ENCODE data around the gene ZNF263. TPM values are rescaled to one million over a fixed set of nuclear protein-coding genes. Genes with fewer than 3 reads are reported as not detected.
A peak's percentile ranks its signal among the peaks of the same experiment; 100 is the strongest.

ZNF263 gene
- total RNA-seq, 1 experiment from 2014 or later: 29.5 TPM

GRCh38 chr16:3234857-3235561 lies 48.3 kb upstream of the ZNF263 start, which contains the start of gene ZNF200 (continued):
- TF ChIP-seq RORB (CRISPR knock-in tag; IDR thresholded peaks at IDR 0.05) (no peak), IRF1 (CRISPR knock-in tag; IDR thresholded peaks at IDR 0.05) (no peak), ZBTB21 (CRISPR knock-in tag; IDR thresholded peaks at IDR 0.05; ENCODE audit: borderline replicate concordance) (no peak), CDX4 (CRISPR knock-in tag; IDR thresholded peaks at IDR 0.05; ENCODE audit: borderline replicate concordance) (no peak), OVOL2 (CRISPR knock-in tag; IDR thresholded peaks at IDR 0.05; ENCODE audit: borderline replicate concordance) (no peak), FOXJ3 (CRISPR knock-in tag; IDR thresholded peaks at IDR 0.05; ENCODE audit: borderline replicate concordance) (no peak), SOX15 (CRISPR knock-in tag; IDR thresholded peaks at IDR 0.05) (no peak), ZNF532 (CRISPR knock-in tag; IDR thresholded peaks at IDR 0.05; ENCODE audit: borderline replicate concordance) (no peak), ELF4 (CRISPR knock-in tag; IDR thresholded peaks at IDR 0.05; ENCODE audit: low read depth) (no peak), TCF7 (CRISPR knock-in tag; IDR thresholded peaks at IDR 0.05; ENCODE audit: low read depth) (no peak), KAT7 (CRISPR knock-in tag; IDR thresholded peaks at IDR 0.05; ENCODE audit: borderline replicate concordance) (no peak), AR (CRISPR knock-in tag; IDR thresholded peaks at IDR 0.05) (no peak), ZNF396 (CRISPR knock-in tag; IDR thresholded peaks at IDR 0.05; ENCODE audit: borderline replicate concordance) (no peak), ZBTB43 (CRISPR knock-in tag; IDR thresholded peaks at IDR 0.05) (no peak), CREB1 (CRISPR knock-in tag; IDR thresholded peaks at IDR 0.05) (no peak), JAZF1 (CRISPR knock-in tag; IDR thresholded peaks at IDR 0.05) (no peak), ETV6 (CRISPR knock-in tag; IDR thresholded peaks at IDR 0.05) (peak; percentile 55; the same call in 1 of the 2 replicates), RELA (CRISPR knock-in tag; IDR thresholded peaks at IDR 0.05; ENCODE audit: borderline replicate concordance) (no peak)
- TF ChIP-seq, protein P1, sequence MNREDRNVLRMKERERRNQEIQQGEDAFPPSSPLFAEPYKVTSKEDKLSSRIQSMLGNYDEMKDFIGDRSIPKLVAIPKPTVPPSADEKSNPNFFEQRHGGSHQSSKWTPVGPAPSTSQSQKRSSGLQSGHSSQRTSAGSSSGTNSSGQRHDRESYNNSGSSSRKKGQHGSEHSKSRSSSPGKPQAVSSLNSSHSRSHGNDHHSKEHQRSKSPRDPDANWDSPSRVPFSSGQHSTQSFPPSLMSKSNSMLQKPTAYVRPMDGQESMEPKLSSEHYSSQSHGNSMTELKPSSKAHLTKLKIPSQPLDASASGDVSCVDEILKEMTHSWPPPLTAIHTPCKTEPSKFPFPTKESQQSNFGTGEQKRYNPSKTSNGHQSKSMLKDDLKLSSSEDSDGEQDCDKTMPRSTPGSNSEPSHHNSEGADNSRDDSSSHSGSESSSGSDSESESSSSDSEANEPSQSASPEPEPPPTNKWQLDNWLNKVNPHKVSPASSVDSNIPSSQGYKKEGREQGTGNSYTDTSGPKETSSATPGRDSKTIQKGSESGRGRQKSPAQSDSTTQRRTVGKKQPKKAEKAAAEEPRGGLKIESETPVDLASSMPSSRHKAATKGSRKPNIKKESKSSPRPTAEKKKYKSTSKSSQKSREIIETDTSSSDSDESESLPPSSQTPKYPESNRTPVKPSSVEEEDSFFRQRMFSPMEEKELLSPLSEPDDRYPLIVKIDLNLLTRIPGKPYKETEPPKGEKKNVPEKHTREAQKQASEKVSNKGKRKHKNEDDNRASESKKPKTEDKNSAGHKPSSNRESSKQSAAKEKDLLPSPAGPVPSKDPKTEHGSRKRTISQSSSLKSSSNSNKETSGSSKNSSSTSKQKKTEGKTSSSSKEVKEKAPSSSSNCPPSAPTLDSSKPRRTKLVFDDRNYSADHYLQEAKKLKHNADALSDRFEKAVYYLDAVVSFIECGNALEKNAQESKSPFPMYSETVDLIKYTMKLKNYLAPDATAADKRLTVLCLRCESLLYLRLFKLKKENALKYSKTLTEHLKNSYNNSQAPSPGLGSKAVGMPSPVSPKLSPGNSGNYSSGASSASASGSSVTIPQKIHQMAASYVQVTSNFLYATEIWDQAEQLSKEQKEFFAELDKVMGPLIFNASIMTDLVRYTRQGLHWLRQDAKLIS (CRISPR knock-in tag; IDR thresholded peaks at IDR 0.05; ENCODE audit: borderline replicate concordance): no peak
- TF ChIP-seq, protein P2, sequence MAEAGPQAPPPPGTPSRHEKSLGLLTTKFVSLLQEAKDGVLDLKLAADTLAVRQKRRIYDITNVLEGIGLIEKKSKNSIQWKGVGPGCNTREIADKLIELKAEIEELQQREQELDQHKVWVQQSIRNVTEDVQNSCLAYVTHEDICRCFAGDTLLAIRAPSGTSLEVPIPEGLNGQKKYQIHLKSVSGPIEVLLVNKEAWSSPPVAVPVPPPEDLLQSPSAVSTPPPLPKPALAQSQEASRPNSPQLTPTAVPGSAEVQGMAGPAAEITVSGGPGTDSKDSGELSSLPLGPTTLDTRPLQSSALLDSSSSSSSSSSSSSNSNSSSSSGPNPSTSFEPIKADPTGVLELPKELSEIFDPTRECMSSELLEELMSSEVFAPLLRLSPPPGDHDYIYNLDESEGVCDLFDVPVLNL (CRISPR knock-in tag; IDR thresholded peaks at IDR 0.05; ENCODE audit: borderline replicate concordance, low read depth): no peak; the same call in 1 of the 2 replicates
- TF ChIP-seq, protein P3, sequence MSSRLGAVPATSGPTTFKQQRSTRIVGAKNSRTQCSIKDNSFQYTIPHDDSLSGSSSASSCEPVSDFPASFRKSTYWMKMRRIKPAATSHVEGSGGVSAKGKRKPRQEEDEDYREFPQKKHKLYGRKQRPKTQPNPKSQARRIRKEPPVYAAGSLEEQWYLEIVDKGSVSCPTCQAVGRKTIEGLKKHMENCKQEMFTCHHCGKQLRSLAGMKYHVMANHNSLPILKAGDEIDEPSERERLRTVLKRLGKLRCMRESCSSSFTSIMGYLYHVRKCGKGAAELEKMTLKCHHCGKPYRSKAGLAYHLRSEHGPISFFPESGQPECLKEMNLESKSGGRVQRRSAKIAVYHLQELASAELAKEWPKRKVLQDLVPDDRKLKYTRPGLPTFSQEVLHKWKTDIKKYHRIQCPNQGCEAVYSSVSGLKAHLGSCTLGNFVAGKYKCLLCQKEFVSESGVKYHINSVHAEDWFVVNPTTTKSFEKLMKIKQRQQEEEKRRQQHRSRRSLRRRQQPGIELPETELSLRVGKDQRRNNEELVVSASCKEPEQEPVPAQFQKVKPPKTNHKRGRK (CRISPR knock-in tag; IDR thresholded peaks at IDR 0.05; ENCODE audit: borderline replicate concordance): no peak

All from WTC11 (cell line).